GM06990 (cell line): ENCODE data around the gene CEP112.

Experiments used
- DNase-seq: peaks from one replicate; pipeline ENCODE4 v3.0.0-alpha.2; 2011; ENCODE audit not compliant: insufficient read length; ENCODE audit errors: extremely low read depth
- H3K27me3 ChIP-seq: replicated peaks from 2 replicates; pipeline ENCODE4 v1.6.0; 2011; ENCODE audit warnings: low read length; ENCODE audit not compliant: control insufficient read depth, insufficient read depth
- H3K36me3 ChIP-seq: 2 replicates; pipeline ENCODE4 v1.5.1; 2011; ENCODE audit warnings: low read length; ENCODE audit not compliant: control insufficient read depth, insufficient read depth
- H3K4me3 ChIP-seq: replicated peaks from 2 replicates; pipeline ENCODE4 v1.5.1; 2011; ENCODE audit warnings: low read depth, mild to moderate bottlenecking, control low read depth, low read length
- CTCF ChIP-seq: IDR thresholded peaks from 2 replicates; pipeline ENCODE4 v1.5.1; 2011; ENCODE audit warnings: low read length, control low read depth, mild to moderate bottlenecking, inconsistent platforms; ENCODE audit not compliant: insufficient read depth, poor library complexity, severe bottlenecking

The CEP112 gene

DNA sequence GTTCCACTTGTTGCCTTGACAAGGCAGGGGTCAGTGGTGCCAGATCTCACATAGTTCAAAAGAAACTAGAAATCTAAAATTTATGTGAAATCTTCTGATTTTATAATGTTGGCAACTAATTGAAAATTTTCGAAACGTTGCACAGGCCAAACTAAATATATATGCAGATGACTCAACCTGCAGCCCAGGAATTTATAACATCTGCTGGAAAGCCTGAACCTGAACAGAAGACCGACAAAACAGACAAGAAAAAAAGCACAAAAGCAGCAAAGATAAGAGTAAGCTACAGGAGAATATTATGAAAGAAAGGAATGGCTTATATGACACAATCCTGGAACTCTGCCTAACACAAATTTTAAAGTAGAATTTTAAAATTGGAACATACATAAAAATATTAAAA is 207.6 kb downstream of the CEP112 start:
- TF ChIP-seq CTCF: no peak
- no peak overlapping the region for H3K4me3 ChIP-seq
- no peak for DNase-seq
- H3K27me3 ChIP-seq: no peaks in the 10 kb centered on the region
- H3K36me3 ChIP-seq: no peaks in the 10 kb centered on the region

GRCh38 chr17:65978871-65979270 is 213.1 kb downstream of the CEP112 start:
- TF ChIP-seq CTCF: no peak
- no peaks in the 10 kb centered on the region for H3K27me3 ChIP-seq
- no peaks in the 10 kb centered on the region for H3K36me3 ChIP-seq
- no peak for DNase-seq
- no peak overlapping the region for H3K4me3 ChIP-seq

DNA sequence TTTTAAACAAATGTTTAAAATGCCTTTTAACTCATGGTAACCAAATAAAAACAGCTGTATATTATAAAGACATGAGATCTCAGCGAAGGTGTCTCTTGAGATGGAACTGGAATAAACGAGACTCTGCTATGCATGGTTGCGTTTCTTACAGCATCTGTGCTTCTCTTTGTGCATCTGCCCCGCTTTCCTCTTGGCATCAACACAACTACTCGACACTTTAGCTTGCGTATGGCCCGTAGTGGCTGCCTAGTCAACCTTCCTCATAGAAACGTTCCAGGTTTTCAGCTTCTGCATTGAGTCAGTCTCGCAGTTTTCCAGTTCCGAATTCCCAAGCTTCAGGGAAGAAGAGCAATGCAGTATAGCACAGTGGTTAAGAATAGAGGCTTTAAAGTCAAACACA is 214.9 kb downstream of the CEP112 start:
- DNase-seq: no peak
- Histone ChIP-seq H3K36me3 (no peaks in the 10 kb centered on the region), H3K4me3 (no peak overlapping the region), H3K27me3 (no peaks in the 10 kb centered on the region)
- TF ChIP-seq CTCF: no peak

- TF ChIP-seq CTCF: no peak
- H3K36me3 ChIP-seq: no peaks in the 10 kb centered on the region
- no peak overlapping the region for H3K4me3 ChIP-seq
- no peak for DNase-seq
- no peaks in the 10 kb centered on the region for H3K27me3 ChIP-seq
These were observed 216.1 kb downstream of the CEP112 start for GRCh38 chr17:65975878-65976277.

DNA sequence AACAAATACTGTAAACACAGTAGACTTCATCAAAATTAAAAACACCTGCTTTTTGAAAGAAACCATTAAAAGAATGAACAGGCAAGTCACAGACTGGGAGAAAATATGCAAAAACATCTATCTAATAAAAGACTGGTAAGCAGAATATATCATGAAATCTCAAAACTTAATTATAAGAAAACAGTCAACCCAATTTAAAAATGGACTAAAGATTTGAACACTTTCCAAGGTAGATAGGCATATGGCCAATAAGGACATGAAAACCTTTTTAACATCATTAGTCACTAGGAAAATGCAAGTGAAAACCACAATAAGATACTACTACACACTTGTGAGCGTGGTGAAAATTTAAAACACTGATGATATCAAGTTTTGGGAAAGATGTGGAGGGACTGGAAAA is 218.7 kb downstream of the CEP112 start:
- no peak for DNase-seq
- no peak for TF ChIP-seq CTCF

GRCh38 chr17:65967372-65967771 is 224.6 kb downstream of the CEP112 start:
- DNase-seq: no peak
- TF ChIP-seq CTCF: no peak
- Histone ChIP-seq H3K36me3 (no peaks in the 10 kb centered on the region), H3K27me3 (no peaks in the 10 kb centered on the region), H3K4me3 (no peak overlapping the region)

More for the DNA sequence above, 218.7 kb downstream of the CEP112 start:
- no peak overlapping the region for H3K4me3 ChIP-seq
- H3K27me3 ChIP-seq: no peaks in the 10 kb centered on the region
- H3K36me3 ChIP-seq: no peaks in the 10 kb centered on the region
